Panc1 (cell line): ENCODE measurements around the gene PARP8.
"Not testable (repeated sequence)": the region's sequence is repeated elsewhere in the genome, so short reads cannot be mapped to it uniquely, and the experiment has no call there.

ENCODE experiments used
- CTCF ChIP-seq: fragments of 450-650 bp; IDR thresholded peaks from 2 replicates; pipeline ENCODE4 v1.5.1; 2017; ENCODE audit warnings: mild to moderate bottlenecking
- POLR2AphosphoS5 ChIP-seq: IDR thresholded peaks from 2 replicates; pipeline ENCODE4 v1.6.1; 2012; ENCODE audit warnings: mild to moderate bottlenecking, low read depth, low read length, moderate library complexity
- REST ChIP-seq, 2 experiments: IDR thresholded peaks; 2 replicates each; pipeline ENCODE4 v1.6.1; 2011 to 2012; ENCODE audit warnings: low read depth in 2 of 2, control low read depth in 1 of 2, low read length in 1 of 2, mild to moderate bottlenecking in 1 of 2, moderate library complexity in 1 of 2; ENCODE audit not compliant: insufficient read depth in 1 of 2
- SIN3A ChIP-seq: IDR thresholded peaks from 2 replicates; pipeline ENCODE4 v1.6.1; 2012; ENCODE audit warnings: low read depth, mild to moderate bottlenecking, low read length, moderate library complexity, borderline replicate concordance; ENCODE audit not compliant: insufficient read depth
- TCF7L2 ChIP-seq: IDR thresholded peaks from 2 replicates; pipeline ENCODE4 v1.6.1; 2011; ENCODE audit warnings: mild to moderate bottlenecking, low read depth, low read length, inconsistent platforms

GRCh38 chr5:50694626-50695025 lies 28.2 kb downstream of the PARP8 start:
- not testable (repeated sequence) for TF ChIP-seq CTCF; REST (IDR thresholded peaks at IDR 0.05; ENCODE audit: insufficient read depth in 1 of 2, low read depth in 2 of 2, low read length in 1 of 2); POLR2AphosphoS5; TCF7L2; SIN3A
